Cortex of kidney (tissue), 1 donor: ENCODE data around the gene POP7.
A peak's percentile ranks its signal among the peaks of the same experiment; 100 is the strongest.
"Not testable (repeated sequence)": the region's sequence is repeated elsewhere in the genome, so short reads cannot be mapped to it uniquely, and the experiment has no call there.

Experiments used
- DNase-seq: peaks from one replicate; lab custom pipeline; 2025; lab: John Stamatoyannopoulos, UW

POP7 gene

DNA sequence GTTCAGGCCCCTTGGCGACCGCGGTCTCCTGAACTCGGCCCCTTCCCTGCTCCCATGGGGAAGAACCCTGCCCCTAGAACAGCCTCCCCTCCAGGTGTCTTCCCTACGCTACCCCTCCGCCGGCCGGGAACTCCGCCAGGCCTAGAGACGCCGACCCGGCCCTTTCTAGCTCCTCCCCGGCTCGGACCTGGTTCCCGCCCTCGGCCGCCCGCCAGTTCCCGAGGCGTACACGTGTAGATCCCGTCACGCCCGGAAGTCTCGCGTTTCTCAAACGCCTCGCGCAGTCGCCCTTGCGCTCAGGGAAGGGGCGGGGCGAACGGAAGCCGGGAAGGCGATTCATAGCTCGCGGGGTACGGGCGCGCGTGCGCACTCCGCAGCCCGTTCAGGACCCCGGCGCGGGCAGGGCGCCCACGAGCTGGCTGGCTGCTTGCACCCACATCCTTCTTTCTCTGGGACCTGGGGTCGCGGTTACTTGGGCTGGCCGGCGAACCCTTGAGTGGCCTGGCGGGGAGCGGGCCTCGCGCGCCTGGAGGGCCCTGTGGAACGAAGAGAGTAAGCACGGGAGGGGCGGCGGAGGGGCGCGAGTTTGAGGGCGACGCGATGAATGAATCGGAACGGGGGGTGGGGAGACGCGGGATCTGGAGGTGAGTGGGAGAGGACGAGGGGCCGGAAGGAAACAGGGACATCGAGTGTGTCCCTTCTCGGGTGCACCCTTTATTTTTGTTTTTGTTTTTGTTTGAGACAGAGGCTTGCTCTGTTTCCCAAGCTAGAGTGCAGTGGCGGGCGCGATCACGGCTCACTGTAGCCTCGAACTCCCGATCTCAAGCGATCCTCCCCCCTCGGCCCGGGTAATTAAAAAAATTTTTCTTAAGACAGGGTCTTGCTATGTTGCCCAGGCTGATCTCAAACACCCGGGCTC lies at the start of gene POP7:
POP7 (plus strand) TSS at position 369 of the 919 bp plus-strand sequence. CDS start 710 bp downstream, outside the sequence.
- DNase-seq, result peak; percentile 90

DNA sequence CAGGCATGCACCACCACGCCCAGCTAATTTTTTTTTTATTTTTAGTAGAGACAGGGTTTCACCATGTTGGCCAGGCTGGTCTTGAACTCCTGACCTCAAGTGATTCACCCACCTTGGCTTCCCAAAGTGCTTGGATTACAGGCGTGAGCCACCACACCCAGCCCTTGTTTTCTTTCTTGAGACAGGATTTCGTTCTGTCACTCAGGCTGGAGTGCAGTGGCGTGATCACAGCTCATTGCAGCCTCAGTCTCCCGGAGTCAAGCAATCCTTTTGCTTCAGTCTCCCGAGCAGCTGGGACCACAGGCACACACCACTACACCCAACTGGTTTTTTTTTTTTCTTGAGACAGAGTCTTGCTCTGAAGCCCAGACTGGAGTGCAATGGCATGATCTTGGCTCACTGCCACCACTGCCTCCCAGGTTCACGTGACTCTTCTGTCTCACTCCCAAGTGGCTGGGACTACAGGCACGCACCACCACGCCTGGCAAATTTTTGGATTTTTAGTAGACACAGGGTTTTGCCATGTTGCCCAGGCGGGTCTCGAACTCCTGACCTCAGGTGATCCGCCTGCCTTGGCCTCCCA lies 43.6 kb upstream of the POP7 start:
- not testable (repeated sequence) for DNase-seq

DNA sequence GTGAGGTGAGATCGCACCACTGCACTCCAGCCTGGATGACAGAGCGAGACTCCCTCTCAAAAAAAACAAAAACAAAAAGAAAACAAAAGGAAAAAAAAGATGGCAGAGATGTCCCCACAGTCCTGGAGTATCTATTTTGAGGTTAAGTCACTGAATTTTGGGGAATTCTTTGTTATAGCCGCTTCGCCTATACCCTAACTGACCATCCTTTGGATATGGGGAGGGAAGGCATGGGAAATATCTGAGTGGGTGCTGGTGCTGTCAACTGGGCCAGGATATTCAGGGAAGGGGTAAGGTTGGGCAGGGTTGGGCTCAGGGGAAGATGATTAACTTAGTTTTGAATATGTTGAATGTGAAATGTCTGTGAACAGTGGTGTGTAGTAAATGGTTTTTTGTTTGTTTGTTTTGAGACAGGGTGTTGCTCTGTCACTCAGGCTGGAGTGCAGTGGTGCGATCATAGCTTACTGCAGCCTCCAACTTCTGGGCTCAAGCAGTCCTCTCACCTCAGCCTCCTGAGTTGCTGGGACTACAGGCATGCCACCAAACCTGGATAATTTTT lies 40.7 kb upstream of the POP7 start:
- no peak for DNase-seq

DNA sequence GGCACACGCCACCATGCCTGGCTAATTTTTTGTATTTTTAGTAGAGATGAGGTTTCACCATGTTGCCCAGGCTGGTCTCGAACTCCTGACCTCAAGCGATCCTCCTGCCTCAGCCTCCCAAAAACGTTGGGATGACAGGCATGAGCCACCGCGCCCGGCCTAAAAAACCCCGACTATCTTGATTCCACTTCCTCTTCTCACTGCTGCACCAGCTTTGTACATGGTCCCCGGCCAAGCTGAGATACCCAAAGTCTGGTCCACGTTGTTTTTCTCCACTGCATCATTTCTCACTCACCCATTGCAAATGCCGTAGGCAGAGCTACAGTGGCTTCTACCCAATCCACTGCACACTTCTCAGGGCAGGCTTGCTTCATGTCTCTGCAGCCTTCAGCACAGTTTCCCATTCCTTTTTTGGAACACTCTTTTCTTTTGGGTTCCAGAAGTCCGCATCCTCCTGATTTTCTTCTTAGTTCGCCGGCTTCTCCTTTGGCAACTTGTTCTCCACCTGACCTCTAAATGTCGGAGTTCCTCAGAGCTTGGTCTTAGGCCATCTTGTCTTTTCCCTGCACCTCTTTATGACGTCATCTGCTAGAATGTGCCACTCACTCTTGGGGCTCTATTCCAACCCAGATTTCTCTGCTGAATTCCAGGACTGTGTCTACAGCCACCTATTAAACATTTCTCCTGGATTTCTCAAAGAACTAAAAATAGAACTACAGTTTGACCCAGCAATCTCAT lies 38.4 kb upstream of the POP7 start:
- no peak for DNase-seq

DNA sequence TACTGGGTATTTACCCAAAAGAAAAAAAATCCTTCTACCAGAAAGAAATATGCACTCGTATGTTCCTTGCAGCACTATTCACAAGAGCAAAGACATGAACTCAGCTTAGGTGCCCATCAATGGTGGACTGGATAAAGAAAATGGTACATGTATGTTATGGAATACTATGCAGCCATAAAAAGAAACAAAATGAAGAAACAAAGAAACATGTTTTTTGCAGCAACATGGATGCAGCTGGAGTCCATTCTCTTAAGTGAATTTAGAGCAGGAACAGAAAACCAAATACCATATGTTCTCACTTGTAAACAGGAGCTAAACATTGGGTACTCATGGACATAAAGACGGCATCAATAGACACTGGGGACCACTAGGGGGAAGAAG lies 37.9 kb upstream of the POP7 start:
- no peak for DNase-seq

DNA sequence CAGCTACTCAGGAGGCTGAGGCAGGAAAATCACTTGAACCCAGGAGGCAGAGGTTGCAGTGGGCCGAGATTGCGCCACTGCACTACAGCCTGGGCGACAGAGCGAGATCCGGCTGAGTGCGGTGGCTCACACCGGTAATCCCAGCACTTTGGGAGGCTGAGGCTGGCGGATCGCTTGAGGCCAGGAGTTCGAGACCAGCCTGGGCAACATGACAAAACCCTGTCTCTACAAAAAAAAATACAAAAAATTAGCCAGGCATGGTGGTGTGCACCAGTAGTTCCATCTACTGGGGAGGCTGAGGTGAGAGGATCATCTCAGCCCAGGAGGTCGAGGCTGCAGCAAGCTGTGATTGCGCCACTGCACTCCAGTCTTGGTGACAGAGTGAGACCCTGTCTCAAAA lies 36.8 kb upstream of the POP7 start:
- not testable (repeated sequence) for DNase-seq

DNA sequence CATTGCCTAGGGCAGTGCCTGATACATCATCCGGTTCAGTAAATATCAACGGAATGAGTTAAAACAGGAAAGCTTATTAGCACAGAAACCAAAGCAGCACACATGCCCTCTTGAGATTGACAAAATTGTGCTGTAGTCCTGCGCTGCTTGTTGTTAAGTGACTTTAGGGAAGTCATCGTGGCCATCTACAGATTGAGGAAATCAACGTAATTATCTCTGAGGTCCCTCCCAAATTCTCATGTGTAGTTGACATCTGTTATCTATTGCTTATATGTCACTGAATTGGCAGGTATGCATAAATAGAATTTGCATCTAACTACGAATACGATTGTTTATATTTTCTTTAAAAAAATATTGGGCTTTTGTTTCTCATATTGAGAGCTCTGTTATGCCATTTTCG lies 35.8 kb upstream of the POP7 start:
- DNase-seq, result no peak

DNA sequence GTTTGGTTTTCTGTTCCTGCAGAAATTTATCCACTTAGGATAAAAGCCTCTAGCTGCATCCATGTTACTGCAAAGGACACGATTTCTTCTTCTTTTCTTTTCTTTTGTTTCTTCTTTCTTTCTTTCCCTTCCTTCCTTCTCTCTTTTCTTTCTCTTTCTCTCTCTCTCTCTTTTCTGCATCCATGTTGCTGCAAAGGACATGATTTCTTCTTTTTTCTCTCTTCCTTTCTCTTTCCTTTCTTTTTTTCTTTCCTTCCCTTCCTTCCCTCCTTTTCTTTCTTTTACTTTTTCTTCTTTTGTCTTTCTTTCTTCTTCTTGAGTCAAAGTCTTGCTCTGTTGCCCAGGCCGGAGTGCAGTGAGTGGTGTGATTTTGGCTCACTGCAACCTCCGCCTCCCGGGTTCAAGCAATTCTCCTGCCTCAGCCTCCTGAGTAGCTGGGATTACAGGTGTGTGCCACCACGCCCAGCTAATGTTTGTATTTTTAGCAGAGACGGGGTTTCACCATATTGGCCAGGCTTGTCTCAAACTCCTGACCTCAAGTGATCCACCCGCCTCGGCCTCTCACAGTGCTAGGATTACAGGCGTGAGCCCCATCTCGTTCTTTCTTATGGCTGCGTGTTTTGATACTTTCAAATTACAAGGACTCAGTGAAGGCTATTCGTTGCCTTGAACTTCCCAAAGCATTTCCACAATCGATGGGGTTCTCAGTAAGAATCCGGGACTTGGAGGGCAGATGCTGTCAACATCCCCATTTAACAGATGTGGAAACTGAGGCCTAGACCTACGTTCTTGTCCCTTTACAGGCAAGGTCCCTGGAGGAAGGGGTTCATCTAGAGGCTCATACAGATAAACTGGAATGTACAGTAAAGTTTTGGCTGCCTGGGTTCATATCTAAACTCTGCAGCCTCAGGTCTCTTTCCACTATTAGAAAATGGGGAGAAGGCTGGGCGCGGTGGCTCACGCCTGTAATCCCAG lies 34.3 kb upstream of the POP7 start:
- no peak for DNase-seq

DNA sequence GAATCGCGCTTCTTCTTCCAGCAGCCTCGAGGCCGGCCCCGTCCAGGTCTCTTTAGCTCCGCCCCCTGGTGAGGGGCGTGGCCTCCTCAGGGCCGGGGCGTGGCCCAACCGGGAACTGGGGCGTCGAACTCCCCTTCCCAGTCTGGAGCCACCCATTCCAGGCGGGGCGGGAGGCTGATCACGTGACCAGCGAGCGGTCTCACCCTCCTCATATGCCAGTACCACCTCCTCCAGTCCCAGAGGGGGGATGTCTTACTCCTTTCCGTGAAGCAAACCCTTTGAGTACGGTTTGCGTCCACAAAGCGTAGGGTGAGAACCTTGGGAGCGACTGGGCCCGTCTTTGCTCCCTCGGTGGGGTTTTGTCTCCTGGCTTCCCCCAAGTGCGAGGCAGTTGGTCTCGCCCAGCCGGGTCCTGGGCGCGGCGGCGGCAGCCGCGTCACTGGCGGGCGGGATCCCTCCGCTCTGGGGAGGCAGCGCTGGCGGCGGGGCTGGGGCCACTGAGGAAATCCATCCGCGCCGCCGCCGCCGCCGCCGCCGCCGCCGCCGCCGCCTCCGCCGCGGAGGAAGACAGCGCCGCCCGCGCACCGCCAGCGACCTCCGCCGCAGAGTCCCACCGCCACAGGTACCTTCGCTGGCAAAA lies 32.5 kb upstream of the POP7 start, which contains the start of gene GNB2:
GNB2 (plus strand) TSS at position 439 of the 640 bp plus-strand sequence. CDS start 2,526 bp downstream, outside the sequence.
- DNase-seq, result peak; percentile 96

DNA sequence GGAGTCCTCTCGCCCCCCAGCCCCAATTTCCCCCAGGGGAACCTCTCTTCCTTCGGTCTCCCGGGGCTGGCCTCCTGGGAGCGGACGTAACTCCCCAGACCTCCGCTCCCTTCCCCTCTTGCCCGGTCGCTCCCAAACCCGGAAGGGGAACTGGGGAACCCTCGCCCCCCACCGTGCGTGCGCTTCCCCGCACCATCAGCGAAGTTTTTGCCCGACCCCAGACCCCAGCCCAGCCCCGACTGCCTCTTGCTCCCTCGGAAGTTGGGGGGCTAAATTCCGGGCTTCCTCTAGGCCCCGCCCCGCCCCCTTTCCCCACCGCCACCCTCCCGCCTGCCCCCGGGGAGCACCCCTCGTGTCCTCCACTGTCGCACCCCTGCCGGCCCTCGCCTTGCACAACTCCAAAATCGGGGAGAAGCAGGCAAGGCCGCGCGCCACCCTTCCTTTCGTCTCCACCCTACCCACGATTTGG lies 31.9 kb upstream of the POP7 start:
- DNase-seq, result no peak

DNA sequence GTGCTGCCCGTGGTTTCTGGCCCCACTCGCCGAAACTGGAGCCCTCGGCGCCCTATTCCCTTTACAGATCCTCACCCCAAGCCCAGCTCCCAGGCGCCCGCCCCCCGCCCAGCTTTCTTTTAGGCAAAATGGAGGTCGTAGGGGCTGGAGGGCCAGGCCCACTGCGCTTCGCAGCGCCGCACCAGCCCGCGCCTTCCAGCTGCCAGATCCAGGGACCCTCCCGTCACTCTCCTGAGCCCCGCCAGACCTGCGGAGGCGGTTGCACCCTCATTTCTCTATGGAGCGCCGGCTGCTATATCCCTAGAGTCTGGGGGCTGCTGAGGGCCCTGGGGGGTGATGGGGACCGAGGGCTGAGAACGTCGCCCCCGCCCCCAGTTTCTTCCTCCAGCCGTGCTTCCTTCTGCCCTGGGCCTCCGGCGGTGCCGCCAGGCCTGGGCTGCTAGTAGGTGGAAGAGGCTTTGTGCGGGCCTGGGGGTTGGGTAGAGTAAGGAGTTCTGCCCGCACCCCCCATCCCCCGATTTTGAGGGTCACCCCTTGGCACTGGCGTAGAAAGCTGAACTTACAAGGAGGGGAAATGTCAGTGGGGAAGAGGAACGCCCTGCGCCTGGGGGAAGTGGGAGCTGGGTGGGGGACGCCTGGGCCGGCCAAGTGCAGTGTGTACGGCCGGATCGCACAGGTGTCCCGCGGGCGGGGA lies 31.4 kb upstream of the POP7 start:
- no peak for DNase-seq

DNA sequence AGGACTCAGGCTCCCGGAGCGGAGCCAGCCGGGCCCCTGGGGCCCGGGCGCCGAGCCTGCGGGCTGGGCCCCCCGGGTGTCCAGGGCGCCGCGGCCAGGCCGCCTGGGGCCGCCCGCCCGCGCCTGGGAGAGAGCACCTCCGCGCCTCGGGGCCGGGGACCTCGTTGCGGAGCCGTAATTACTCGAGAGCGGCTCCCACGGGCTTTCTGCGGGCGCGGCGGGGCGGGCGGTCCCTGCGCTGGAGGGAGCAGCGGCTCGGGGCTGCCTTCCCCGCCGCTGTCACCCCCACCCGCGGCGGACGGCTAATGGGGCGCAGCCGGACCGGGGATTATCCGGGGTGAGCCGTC lies 30.8 kb upstream of the POP7 start:
- DNase-seq, result no peak

DNA sequence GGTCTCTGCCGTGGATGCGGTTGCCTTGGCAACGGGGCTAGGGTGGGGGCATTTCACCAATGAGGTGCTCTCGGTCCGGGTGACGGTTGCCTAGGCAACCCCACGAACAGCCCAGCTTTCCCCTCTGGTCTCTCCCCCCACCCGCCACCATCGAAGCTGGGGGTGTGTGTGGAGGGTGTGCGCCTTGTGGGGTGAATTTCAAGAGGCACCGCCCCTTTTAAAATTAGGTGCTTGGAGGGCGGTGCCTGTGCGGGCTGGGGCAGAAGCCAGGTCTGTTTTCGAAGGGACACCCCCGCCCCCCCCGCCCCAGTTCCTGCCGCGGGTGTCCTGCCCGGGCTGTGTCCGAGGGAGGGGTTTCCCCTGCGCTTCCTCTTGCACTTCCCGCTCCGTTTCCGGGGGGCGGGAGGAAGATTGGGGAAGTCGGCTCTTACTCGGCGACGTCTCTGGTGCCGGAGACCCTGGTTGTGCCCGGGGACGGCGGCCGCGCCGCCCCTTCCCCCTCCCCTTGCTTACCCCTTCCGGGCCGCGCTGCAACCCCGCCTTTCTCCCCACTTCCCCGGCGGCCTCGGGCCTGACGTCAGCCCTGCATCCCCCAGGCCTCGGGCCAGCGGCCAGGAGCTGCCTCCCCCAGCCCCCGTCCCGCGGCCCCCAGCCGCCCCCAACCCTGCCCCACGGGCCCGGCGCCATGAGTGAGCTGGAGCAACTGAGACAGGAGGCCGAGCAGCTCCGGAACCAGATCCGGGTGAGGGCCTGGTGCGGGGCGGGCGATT lies 30.2 kb upstream of the POP7 start:
- no peak for DNase-seq

DNA sequence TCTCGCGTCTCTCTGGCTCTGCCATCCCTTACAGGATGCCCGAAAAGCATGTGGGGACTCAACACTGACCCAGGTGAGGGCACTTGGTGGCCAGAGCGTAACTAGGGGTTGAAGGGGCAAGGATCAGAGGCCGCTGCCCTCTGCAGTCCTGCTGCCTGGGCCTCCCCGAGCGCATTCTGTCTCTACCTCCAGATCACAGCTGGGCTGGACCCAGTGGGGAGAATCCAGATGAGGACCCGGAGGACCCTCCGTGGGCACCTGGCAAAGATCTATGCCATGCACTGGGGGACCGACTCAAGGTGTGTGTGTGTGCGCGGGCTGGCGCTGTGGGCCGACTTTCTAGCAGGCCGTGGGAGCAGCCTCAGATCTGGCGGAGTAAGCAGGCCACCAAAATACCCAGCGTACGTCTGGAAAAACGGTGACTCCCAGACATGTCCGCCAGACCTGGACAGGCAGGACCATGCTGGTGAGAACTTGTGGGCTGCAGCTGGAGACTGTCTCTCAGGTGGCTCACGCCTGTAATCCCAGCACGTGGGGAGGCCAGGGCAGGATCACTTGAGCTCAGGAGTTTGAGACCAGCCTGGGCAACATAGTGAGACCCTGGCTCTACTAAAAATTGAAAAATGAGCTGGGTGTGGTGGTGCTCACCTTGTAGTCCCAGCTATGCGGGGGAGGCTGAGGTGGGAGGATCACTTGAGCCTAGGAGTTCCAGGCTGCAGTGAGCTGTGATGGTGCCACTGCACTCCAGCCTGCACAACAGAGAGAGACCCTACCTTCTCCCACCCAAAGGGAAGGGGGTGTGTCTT lies 29.2 kb upstream of the POP7 start:
- no peak for DNase-seq

DNA sequence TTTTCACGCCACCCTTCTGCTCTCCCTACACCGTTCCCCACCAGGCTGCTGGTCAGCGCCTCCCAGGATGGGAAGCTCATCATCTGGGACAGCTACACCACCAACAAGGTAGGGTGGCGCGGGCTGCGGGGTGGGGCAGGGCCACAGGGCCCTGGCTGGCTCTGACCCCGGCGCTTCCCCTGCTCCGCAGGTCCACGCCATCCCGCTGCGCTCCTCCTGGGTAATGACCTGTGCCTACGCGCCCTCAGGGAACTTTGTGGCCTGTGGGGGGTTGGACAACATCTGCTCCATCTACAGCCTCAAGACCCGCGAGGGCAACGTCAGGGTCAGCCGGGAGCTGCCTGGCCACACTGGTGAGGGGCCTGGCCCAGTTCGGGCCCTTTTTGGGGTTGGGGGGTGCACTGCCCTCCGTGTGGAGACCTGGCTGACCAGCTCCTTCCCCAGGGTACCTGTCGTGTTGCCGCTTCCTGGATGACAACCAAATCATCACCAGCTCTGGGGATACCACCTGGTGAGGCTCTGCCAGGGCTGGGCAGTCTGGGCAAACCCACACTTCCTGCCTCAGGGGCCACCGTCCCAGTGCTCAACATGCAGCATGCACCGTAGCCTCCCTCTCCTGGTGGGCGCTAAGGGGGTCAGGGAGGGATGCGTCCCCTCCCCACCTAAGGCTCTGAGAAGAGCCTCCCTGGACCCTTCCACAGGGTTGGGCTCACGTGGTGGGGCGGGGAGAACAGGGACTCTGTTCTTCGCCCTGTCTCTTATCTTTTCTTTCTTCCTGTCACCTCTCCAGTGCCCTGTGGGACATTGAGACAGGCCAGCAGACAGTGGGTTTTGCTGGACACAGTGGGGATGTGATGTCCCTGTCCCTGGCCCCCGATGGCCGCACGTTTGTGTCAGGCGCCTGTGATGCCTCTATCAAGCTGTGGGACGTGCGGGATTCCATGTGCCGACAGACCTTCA lies 28.3 kb upstream of the POP7 start:
- no peak for DNase-seq

DNA sequence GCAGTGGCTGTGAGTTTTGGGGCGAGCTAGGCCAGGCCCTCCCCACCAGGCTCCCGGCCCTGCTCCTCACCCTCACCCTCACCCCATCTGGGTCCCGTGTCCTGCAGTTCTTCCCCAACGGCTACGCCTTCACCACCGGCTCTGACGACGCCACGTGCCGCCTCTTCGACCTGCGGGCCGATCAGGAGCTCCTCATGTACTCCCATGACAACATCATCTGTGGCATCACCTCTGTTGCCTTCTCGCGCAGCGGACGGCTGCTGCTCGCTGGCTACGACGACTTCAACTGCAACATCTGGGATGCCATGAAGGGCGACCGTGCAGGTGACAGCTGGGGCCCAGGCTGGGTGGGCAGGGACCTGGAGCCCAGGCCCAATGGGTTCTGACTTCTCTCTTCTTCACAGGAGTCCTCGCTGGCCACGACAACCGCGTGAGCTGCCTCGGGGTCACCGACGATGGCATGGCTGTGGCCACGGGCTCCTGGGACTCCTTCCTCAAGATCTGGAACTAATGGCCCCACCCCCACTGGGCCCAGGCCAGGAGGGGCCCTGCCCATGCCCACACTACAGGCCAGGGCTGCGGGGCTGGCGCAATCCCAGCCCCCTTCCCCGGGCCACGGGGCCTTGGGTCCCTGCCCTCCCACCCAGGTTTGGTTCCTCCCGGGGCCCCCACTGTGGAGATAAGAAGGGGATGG lies 27.5 kb upstream of the POP7 start:
- DNase-seq, result no peak
